ENCODE data around the gene PRKAG2. TPM values are rescaled to one million over a fixed set of nuclear protein-coding genes. Genes with fewer than 3 reads are reported as not detected.

The PRKAG2 gene
- total and polyA plus RNA-seq, 2 of the 13 experiments (the other 11 are each of a cell fraction or from before 2014, with no cell fraction given), result 0.90 to 1.3 TPM

DNA sequence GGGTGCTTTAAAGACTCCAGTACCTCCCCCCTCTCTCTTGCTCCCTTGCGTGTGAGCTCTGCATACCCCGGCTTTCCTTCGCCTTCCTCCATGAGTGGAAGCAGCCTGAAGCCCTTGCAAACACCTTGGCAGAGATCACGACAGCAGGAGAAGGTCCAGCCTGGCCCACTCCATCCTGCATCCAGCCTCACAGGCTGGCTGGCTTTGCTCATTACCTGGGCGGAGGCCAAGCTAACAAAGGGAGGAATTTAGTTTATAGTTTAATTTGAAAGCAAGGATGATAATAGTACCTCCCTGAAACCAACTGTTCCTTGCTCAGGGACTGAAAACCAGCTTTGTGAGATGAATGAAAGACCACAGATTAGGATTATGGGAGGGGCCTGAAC, 99.4 kb downstream of the PRKAG2 start:
- no peaks in the 10 kb centered on the region for H3K4me1 ChIP-seq (ENCODE audit: insufficient read depth, low read length)
- no TSS peak for BruUV-seq (replicated peaks)
- ChIA-PET POLR2A (no interaction called here), CTCF (ENCODE audit: low intra/inter-chr PET ratio, low total read pairs) (no interaction called here)
- H3K27ac ChIP-seq (ENCODE audit: extremely low read length, insufficient read depth, low read length), result no peak overlapping the region
- intact Hi-C loops (cut with micrococcal nuclease; ENCODE audit: unreplicated experiment), result no loop called here
- WGBS (ENCODE audit: low lambda C conversion rate), result 50% methylated on average over 3 of the region's 5 CpGs
- H3K36me3 ChIP-seq (replicated peaks in 1 of 2; ENCODE audit: control insufficient read depth in 1 of 2, insufficient read depth in 2 of 2, low read length in 2 of 2), result no peaks in the 10 kb centered on the region
- no peaks in the 10 kb centered on the region for H4K20me1 ChIP-seq (ENCODE audit: insufficient read depth, low read length)
- no peaks in the 10 kb centered on the region for H3K9me3 ChIP-seq (ENCODE audit: low read length)
- no peak overlapping the region for H3K4me2 ChIP-seq (ENCODE audit: low read depth, low read length)
- FAIRE-seq (no peak), ATAC-seq (no peak), DNase-seq (ENCODE audit: low spot score) (no peak)
- H3K4me3 ChIP-seq (replicated peaks in 1 of 3; ENCODE audit: insufficient read depth in 1 of 3, low read depth in 2 of 3, low read length in 3 of 3), result no peak overlapping the region
- TF ChIP-seq HMG20A (CRISPR knock-in tag; IDR thresholded peaks at IDR 0.05; ENCODE audit: borderline replicate concordance) (no peak), KLF9 (CRISPR knock-in tag; IDR thresholded peaks at IDR 0.05; ENCODE audit: low read depth) (no peak), PLRG1 (conservative IDR thresholded peaks at IDR 0.05) (no peak), NCOA1 (CRISPR knock-in tag; IDR thresholded peaks at IDR 0.05) (no peak), MZF1 (CRISPR knock-in tag; IDR thresholded peaks at IDR 0.05; ENCODE audit: borderline replicate concordance) (no peak), ZNF780A (CRISPR knock-in tag; IDR thresholded peaks at IDR 0.05) (no peak), ZNF83 (CRISPR knock-in tag; IDR thresholded peaks at IDR 0.05; ENCODE audit: borderline replicate concordance) (no peak), ZFP1 (CRISPR knock-in tag; IDR thresholded peaks at IDR 0.05) (no peak), FOXA1 (IDR thresholded peaks at IDR 0.05) (no peak), FOXA1 (CRISPR knock-in tag; IDR thresholded peaks at IDR 0.05) (no peak), ZNF30 (CRISPR knock-in tag; IDR thresholded peaks at IDR 0.05) (no peak), PAWR (CRISPR knock-in tag; IDR thresholded peaks at IDR 0.05; ENCODE audit: borderline replicate concordance) (no peak)
- TF ChIP-seq, protein P1, sequence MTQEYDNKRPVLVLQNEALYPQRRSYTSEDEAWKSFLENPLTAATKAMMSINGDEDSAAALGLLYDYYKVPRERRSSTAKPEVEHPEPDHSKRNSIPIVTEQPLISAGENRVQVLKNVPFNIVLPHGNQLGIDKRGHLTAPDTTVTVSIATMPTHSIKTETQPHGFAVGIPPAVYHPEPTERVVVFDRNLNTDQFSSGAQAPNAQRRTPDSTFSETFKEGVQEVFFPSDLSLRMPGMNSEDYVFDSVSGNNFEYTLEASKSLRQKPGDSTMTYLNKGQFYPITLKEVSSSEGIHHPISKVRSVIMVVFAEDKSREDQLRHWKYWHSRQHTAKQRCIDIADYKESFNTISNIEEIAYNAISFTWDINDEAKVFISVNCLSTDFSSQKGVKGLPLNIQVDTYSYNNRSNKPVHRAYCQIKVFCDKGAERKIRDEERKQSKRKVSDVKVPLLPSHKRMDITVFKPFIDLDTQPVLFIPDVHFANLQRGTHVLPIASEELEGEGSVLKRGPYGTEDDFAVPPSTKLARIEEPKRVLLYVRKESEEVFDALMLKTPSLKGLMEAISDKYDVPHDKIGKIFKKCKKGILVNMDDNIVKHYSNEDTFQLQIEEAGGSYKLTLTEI (CRISPR knock-in tag; conservative IDR thresholded peaks at IDR 0.05), result no peak
- in situ Hi-C loops (cut with HindIII; ENCODE audit: extremely low pct_ligation_motif_present, low pct_unique_long_range_greater_than_20kb), result no loop called here
- peaks cover 4 to 14% of the 10 kb centered on the region in 2 experiments; a peak in 3 of 5 replicates for H3K27me3 ChIP-seq (ENCODE audit: control insufficient read depth in 1 of 2, insufficient read depth in 2 of 2, low read length in 2 of 2)
- no peak overlapping the region for H3K9ac ChIP-seq (ENCODE audit: insufficient read depth, low read depth, low read length)
- H2AFZ ChIP-seq (ENCODE audit: low read length), result no peak overlapping the region
- H3K79me2 ChIP-seq (ENCODE audit: insufficient read depth, low read length), result no peaks in the 10 kb centered on the region
